Left ventricle myocardium inferior (tissue), 1 donor: ENCODE results near the gene LSM3. TPM values are rescaled to one million over a fixed set of nuclear protein-coding genes. Genes with fewer than 3 reads are reported as not detected.

Experiments used
- DNase-seq: peaks from one replicate; pipeline ENCODE4 v3.0.0-alpha.2; 2020
- H3K27ac ChIP-seq: fragments of 200-600 bp; replicated peaks from 2 replicates; pipeline ENCODE4 v1.8.0; 2021
- H3K27me3 ChIP-seq: fragments of 200-600 bp; 2 replicates; pipeline ENCODE4 v1.8.0; 2021; ENCODE audit warnings: low read depth
- H3K36me3 ChIP-seq: fragments of 200-600 bp; 2 replicates; pipeline ENCODE4 v1.8.0; 2021
- H3K4me1 ChIP-seq: fragments of 200-600 bp; 2 replicates; pipeline ENCODE4 v1.8.0; 2021
- H3K4me3 ChIP-seq: fragments of 200-600 bp; 2 replicates; pipeline ENCODE4 v1.8.0; 2021; ENCODE audit warnings: mild to moderate bottlenecking, moderate library complexity
- H3K9me3 ChIP-seq: fragments of 200-600 bp; replicated peaks from 2 replicates; pipeline ENCODE4 v1.8.0; 2021
- intact Hi-C: fragments of 100-400 bp; cut with micrococcal nuclease; formaldehyde crosslinking; loops from one replicate; pipeline ENCODE4 v1.11.0; 2022
- total RNA-seq: library from RNA; stranded (reverse); fragmentation: NEBNext Ultra II Directional; extraction: Animal tissue kit (Norgen Biotek cat#: 25700); gene quantifications from one replicate; pipeline ENCODE4 v1.2.1, GENCODE V29; 2021
- TF ChIP-seq, protein P1 (sequence below): fragments of 200-600 bp; IDR thresholded peaks from 2 replicates; pipeline ENCODE4 v1.8.0; 2021; ENCODE audit warnings: antibody characterized with exemption, mild to moderate bottlenecking, borderline replicate concordance
- donor health status: DM: no; HTN: yes; CAD: no; lungs with severe emphysema.

Gene LSM3
- total RNA-seq, 1 donor from 2014 or later: 16.8 TPM

DNA sequence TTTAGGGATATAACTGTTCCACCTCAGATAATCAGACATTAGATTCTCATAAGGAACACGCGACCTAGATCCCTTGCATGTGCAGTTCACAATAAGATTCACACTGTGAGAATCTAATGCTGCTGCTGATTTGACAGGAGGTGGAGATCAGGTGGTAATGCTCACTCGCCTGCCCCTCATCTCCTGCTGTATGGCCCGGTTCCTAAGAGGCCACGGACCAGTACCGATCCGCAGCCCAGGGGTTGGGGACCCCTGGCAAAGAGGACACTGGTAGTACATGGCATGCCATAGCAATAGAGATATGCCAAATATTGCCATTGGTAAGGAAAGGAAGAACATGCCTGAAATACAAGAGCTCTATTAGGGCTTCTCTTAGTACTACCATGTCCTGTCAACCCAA, 59.7 kb downstream of the LSM3 start:
- Histone ChIP-seq H3K27ac (no peak overlapping the region), H3K27me3 (peaks cover 68% of the 10 kb centered on the region), H3K4me3 (no peak overlapping the region), H3K9me3 (peaks cover 17% of the 10 kb centered on the region), H3K4me1 (peaks cover 38% of the 10 kb centered on the region), H3K36me3 (no peaks in the 10 kb centered on the region)
- intact Hi-C loops: no loop called here
- TF ChIP-seq, protein P1, sequence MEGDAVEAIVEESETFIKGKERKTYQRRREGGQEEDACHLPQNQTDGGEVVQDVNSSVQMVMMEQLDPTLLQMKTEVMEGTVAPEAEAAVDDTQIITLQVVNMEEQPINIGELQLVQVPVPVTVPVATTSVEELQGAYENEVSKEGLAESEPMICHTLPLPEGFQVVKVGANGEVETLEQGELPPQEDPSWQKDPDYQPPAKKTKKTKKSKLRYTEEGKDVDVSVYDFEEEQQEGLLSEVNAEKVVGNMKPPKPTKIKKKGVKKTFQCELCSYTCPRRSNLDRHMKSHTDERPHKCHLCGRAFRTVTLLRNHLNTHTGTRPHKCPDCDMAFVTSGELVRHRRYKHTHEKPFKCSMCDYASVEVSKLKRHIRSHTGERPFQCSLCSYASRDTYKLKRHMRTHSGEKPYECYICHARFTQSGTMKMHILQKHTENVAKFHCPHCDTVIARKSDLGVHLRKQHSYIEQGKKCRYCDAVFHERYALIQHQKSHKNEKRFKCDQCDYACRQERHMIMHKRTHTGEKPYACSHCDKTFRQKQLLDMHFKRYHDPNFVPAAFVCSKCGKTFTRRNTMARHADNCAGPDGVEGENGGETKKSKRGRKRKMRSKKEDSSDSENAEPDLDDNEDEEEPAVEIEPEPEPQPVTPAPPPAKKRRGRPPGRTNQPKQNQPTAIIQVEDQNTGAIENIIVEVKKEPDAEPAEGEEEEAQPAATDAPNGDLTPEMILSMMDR: no peak
- no peak for DNase-seq

DNA sequence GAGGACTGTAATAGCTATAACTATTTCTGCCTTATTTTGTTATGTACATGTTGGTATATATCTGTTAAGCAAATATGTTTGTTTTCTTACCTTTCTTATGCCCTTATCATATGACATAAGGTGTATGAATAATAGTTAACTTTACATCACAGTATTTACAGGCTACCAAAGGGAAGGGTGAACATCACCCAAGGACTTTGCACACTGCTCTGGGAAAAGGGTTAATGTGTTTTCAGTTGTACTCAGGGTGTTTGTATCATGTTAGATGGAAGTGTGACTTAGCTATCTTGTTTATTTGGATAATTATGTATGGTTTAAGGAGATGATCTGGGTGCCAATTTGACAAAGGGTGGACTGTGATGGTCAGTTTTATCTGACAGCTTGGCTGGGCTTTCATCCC, 60.3 kb downstream of the LSM3 start:
- intact Hi-C loops: no loop called here
- Histone ChIP-seq H3K4me1 (peaks cover 36% of the 10 kb centered on the region), H3K36me3 (no peaks in the 10 kb centered on the region), H3K27me3 (peaks cover 74% of the 10 kb centered on the region), H3K9me3 (peaks cover 12% of the 10 kb centered on the region), H3K27ac (no peak overlapping the region), H3K4me3 (no peak overlapping the region)
- TF ChIP-seq, protein P1: no peak
- DNase-seq: no peak

DNA sequence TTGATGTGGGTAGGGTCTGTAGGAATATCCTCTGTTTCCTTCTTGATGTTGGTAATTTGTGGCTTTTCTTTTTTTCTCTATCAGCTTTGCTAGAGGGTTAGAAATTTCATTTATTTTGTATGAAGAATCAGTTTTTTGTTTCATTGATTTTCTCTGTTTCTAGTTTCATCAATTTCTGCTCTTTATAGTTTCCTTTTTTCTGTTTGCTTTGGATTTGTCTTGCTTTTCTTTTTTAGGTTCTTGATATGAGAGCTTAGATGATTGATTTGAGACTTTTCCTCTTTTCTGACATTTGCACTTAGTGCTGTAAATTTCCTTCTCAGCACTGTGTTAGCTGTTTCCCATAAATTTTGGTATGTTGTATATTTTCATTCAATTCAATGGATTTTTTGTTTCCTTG, 61.3 kb downstream of the LSM3 start:
- peaks cover 7% of the 10 kb centered on the region for H3K9me3 ChIP-seq
- H3K4me1 ChIP-seq: peaks cover 26% of the 10 kb centered on the region
- intact Hi-C loops: no loop called here
- TF ChIP-seq, protein P1: no peak
- H3K4me3 ChIP-seq: no peak overlapping the region
- no peaks in the 10 kb centered on the region for H3K36me3 ChIP-seq
- H3K27me3 ChIP-seq: peaks cover 76% of the 10 kb centered on the region
- DNase-seq: no peak
- H3K27ac ChIP-seq: no peak overlapping the region

DNA sequence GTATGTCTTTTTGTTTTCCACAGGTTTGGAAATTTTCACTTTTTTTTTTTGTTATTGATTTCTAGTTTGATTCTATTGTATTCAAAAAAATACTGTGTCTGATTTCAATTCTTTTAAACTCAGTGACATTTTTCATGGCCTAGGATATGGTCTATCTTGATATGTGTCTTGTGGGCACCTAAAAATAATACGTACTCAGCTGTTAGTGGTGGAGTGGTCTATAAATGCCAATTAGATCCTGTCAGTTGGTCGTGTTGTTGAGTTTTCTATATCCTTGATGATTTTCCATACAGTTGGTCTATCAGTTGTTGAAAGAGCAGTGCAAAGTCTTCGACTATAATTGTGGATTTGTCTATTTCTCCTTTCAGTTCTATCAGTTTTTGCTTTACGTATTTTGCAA, 61.7 kb downstream of the LSM3 start:
- H3K27me3 ChIP-seq: peaks cover 81% of the 10 kb centered on the region
- no peak overlapping the region for H3K4me3 ChIP-seq
- no peaks in the 10 kb centered on the region for H3K36me3 ChIP-seq
- H3K9me3 ChIP-seq: peaks cover 7% of the 10 kb centered on the region
- no peak for DNase-seq
- intact Hi-C loops: no loop called here
- TF ChIP-seq, protein P1: no peak
- peaks cover 21% of the 10 kb centered on the region for H3K4me1 ChIP-seq
- no peak overlapping the region for H3K27ac ChIP-seq

DNA sequence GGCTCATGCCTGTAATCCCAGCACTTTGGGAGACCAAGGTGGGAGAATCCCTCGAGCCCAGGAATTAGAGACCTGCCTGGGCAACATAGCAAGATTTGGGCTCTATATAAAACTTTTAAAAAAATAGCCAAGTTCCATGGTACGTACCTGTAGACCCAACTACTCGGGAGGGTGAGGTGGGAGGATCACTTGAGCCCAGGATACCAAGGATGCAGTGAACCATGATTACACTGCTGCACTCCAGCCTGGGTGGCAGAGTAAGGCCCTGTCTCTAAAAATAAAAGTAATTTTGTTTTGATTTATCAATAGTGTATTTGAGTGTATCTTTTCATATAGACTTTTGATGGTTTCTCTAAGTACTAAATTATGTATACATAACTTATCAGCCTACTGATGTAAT, 63.1 kb downstream of the LSM3 start:
- no peaks in the 10 kb centered on the region for H3K36me3 ChIP-seq
- intact Hi-C loops: no loop called here
- no peak overlapping the region for H3K27ac ChIP-seq
- peaks cover 9% of the 10 kb centered on the region for H3K4me1 ChIP-seq
- peaks cover 94% of the 10 kb centered on the region for H3K27me3 ChIP-seq
- DNase-seq: no peak
- TF ChIP-seq, protein P1: no peak
- H3K9me3 ChIP-seq: peaks cover 7% of the 10 kb centered on the region
- H3K4me3 ChIP-seq: no peak overlapping the region
